Right lobe of liver (tissue), 4 donors: Measurements from ENCODE around the gene LPAR3.

Experiments used
- POLR2A ChIP-seq: fragments of 450-650 bp; IDR thresholded peaks from one replicate; pipeline ENCODE4 v1.6.1; 2017; ENCODE audit warnings: antibody characterized with exemption, mild to moderate bottlenecking
- TF ChIP-seq, protein P1 (sequence below), 4 donors: fragments of 200-600 bp in 3 of 4; fragments of 450-650 bp in 1 of 4; IDR thresholded peaks; one replicate each; pipeline versions ENCODE4 v1.5.1 to v1.8.0; 2016 to 2022; ENCODE audit warnings: antibody characterized with exemption in 4 of 4, mild to moderate bottlenecking in 2 of 4
- donor health status: DM: no; HTN: no; CAD: no.
- donor health status: DM: no; HTN: no; CAD: no.
- donor health status: DM: no; HTN: yes; CAD: no.

DNA sequence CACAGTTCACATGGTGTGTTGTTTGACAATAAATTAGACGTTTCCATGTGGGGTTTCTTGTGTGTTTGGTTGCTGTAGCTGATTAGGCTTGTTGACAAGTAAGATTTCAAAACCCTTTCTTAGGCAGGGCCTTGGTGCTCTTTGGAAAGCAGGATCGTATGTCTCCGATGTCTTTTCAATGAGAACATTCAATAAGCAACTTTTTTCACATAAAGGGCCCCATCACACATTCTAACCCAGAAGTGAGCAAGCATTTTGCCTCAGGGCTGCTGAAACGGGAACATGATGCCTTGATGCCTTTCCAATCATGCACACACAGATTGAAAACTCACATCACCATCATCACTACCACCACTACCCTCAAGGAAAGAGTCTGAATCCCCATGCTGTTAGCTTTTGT lies 33.1 kb downstream of the LPAR3 start:
- TF ChIP-seq, protein P1, sequence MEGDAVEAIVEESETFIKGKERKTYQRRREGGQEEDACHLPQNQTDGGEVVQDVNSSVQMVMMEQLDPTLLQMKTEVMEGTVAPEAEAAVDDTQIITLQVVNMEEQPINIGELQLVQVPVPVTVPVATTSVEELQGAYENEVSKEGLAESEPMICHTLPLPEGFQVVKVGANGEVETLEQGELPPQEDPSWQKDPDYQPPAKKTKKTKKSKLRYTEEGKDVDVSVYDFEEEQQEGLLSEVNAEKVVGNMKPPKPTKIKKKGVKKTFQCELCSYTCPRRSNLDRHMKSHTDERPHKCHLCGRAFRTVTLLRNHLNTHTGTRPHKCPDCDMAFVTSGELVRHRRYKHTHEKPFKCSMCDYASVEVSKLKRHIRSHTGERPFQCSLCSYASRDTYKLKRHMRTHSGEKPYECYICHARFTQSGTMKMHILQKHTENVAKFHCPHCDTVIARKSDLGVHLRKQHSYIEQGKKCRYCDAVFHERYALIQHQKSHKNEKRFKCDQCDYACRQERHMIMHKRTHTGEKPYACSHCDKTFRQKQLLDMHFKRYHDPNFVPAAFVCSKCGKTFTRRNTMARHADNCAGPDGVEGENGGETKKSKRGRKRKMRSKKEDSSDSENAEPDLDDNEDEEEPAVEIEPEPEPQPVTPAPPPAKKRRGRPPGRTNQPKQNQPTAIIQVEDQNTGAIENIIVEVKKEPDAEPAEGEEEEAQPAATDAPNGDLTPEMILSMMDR (IDR thresholded peaks at IDR 0.05), result no peak
- TF ChIP-seq POLR2A, result no peak
